Memory B cell (primary cell): Measurements from ENCODE around the gene MST1R.
"Not testable (repeated sequence)": the region's sequence is repeated elsewhere in the genome, so short reads cannot be mapped to it uniquely, and the experiment has no call there.

Source experiments
- ATAC-seq: fragments of 150-1000 bp; cut with Tn5 transposase; 2 replicates; pipeline ENCODE4 v1.10.0; 2021; ENCODE audit warnings: low read depth, mild to moderate bottlenecking, moderate library complexity
- DNase-seq, 2 donors: peaks; one replicate each; pipeline ENCODE4 v3.0.0; 2022; ENCODE audit warnings: low spot score in 2 of 2
- H3K27ac Mint-ChIP-seq: one replicate; pipeline ENCODE4 v1.8.0; 2022; ENCODE audit warnings: mild to moderate bottlenecking, moderate library complexity, mixed read lengths
- H3K27me3 Mint-ChIP-seq: one replicate; pipeline ENCODE4 v1.8.0; 2022; ENCODE audit warnings: mixed read lengths
- H3K36me3 Mint-ChIP-seq: one replicate; pipeline ENCODE4 v1.8.0; 2022; ENCODE audit warnings: mild to moderate bottlenecking, mixed read lengths
- H3K4me1 Mint-ChIP-seq: one replicate; pipeline ENCODE4 v1.8.0; 2022; ENCODE audit warnings: mixed read lengths
- H3K4me3 Mint-ChIP-seq: one replicate; pipeline ENCODE4 v1.8.0; 2022; ENCODE audit warnings: mild to moderate bottlenecking, moderate library complexity, mixed read lengths
- H3K9me3 Mint-ChIP-seq: one replicate; pipeline ENCODE4 v1.8.0; 2022; ENCODE audit warnings: mixed read lengths

MST1R gene

DNA sequence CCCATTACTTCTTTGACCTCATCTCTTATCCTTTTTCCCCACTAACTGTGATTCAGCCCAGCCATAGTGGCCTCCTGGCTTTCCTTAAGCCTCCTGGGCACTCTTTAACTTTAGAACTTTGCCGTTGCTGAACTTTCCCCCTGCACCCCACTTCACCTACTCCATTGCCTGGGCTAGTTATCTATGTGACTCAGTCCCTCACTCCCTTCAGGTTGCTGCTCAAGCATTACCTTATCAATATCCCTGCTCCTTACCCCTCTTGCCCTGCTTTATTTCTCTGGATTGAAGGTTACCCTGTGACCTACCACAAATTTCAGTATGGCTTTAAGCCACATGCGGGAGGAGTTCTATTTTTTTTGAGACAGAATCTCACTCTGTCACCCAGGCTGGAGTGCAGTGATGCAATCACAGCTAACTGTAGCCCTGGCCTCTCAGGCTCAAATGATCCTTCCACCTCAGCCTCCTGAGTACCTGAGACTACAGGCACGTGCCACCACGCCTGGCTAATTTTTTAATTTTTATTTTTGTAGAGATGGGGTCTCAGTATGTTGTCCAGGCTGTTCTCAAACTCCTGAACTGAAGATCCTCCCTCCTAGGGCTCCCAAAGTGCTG is 22.6 kb upstream of the MST1R start:
- Mint-ChIP-seq H3K27me3 (no peaks in the 10 kb centered on the region), H3K4me3 (no peak overlapping the region), H3K36me3 (peaks cover 6% of the 10 kb centered on the region), H3K9me3 (no peaks in the 10 kb centered on the region), H3K4me1 (peaks cover 8% of the 10 kb centered on the region), H3K27ac (no peak overlapping the region)
- ATAC-seq: no peak
- DNase-seq: no peak

DNA sequence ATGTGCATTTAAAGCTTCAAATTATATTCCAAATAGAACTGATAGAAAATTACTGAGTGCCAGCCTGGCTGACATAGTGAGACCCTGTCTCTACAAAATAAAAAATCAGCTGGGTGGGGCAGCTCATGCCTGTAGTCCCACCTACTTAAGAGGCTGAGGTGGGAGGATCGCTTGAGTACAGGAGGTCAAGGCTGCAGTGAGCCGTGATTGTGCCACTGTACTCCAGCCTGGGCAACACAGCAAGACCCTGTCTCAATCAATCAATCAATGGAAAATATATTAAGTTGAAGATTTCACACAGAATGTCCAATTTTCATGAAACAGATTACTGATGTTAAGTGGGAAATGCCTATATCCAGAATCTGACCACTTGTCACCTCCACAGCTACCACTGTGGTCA is 21.8 kb upstream of the MST1R start:
- peaks cover 6% of the 10 kb centered on the region for H3K36me3 Mint-ChIP-seq

DNA sequence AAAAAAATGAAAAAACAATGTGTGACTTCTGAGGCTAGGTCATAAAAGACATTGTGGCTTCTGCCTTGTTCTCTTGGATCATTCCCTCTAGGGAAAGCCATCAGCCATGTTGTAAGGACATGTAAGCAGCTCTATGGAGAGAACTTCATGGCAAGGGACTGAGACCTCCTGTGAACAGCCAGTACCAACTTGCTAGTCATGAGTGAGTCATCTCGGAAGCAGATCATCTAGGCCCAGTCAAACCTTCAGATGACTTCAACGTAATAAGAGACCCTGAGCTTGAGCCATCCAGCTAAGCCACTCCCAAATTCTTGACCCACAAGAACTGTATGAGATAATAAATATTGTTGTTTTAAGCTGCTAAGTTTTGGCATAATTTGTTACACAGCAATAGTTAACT is 21.0 kb upstream of the MST1R start:
- no peak overlapping the region for H3K4me3 Mint-ChIP-seq
- no peak for ATAC-seq
- H3K27ac Mint-ChIP-seq: no peak overlapping the region
- H3K4me1 Mint-ChIP-seq: peaks cover 5% of the 10 kb centered on the region
- H3K27me3 Mint-ChIP-seq: no peaks in the 10 kb centered on the region
- H3K36me3 Mint-ChIP-seq: peaks cover 8% of the 10 kb centered on the region
- no peak for DNase-seq
- H3K9me3 Mint-ChIP-seq: no peaks in the 10 kb centered on the region

More for the DNA sequence above, 21.8 kb upstream of the MST1R start:
- Mint-ChIP-seq H3K9me3 (no peaks in the 10 kb centered on the region), H3K27ac (no peak overlapping the region), H3K4me3 (no peak overlapping the region), H3K4me1 (peaks cover 8% of the 10 kb centered on the region), H3K27me3 (no peaks in the 10 kb centered on the region)
- DNase-seq (no peak), ATAC-seq (no peak)

DNA sequence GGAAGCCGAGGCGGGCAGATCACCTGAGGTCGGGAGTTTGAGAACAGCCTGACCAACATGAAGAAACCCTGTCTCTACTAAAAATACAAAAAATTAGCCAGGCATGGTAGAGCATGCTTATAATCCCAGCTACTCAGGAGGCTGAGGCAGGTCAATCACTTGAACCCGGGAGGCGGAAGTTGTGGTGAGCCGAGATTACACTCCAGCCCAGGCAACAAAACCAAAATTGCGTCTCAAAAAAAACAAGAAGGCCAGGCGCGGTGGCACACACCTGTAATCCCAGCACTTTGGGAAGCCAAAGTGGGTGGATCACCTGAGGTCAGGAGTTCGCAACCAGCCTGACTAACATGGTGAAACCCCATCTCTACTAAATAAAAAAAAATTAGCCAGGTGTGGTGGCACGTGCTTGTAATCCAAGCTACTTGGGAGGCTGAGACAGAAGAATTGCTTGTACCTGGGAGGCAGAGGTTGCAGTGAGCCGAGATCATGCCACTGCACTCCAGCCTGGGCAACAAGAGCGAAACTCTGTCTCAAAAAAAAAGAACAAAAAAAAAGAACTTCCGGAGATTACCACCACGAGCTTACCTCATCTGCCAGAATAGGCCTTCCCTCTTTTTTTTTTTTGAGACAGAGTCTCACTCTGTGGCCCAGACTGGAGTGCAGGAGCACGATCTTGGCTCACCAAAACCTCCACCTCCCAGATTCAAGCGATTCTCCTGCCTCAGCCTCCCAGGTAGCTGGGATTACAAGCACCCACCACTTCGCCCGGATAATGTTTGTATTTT is 14.3 kb upstream of the MST1R start:
- H3K4me1 Mint-ChIP-seq, H3K4me3 Mint-ChIP-seq, H3K9me3 Mint-ChIP-seq, H3K36me3 Mint-ChIP-seq, H3K27me3 Mint-ChIP-seq, DNase-seq, ATAC-seq, H3K27ac Mint-ChIP-seq: not testable (repeated sequence)

DNA sequence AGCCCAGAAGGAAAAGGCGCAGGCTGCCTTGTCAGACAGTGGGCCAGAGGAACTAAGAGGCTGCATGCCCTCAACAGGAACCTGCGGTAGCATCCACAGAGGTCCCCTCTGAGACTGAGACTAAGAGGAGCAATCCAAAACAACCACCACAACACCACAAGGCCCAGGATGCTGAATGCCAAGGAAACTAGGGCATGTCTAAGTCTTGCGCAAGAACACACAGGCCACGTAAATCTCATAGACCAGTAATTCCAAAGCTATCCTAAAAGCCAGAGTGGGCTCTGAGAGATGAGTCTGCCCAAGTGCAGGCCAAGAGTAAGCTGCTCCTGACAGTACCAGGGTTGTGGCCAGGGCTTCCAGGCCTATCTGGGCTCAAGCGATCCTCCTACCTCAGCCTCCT is 13.0 kb upstream of the MST1R start:
- Mint-ChIP-seq H3K27me3 (no peaks in the 10 kb centered on the region), H3K36me3 (peaks cover 14% of the 10 kb centered on the region), H3K4me1 (peaks cover 3% of the 10 kb centered on the region), H3K4me3 (no peak overlapping the region), H3K27ac (no peak overlapping the region), H3K9me3 (no peaks in the 10 kb centered on the region)
- ATAC-seq (no peak), DNase-seq (no peak)

DNA sequence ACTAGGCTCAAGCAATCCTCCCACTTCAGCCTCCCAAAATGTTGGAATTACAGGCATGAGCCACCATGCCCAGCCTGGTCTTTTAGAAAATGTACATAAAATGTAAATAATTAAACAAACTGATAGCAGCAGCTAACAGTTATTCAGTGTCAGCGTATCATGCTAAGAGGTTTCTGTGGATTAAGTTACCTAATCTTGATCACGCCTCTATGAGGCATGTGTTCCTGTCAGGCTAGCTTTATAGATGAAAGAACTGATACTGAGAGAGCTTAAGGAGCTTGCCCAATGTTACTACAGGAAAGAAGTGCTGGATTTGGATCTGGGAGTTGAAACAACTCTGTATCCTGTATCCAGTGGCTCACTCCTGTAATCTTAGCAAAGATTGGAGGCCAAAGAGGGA is 11.2 kb upstream of the MST1R start:
- DNase-seq (no peak), ATAC-seq (no peak)
- peaks cover 18% of the 10 kb centered on the region for H3K36me3 Mint-ChIP-seq
- no peaks in the 10 kb centered on the region for H3K27me3 Mint-ChIP-seq
- H3K4me3 Mint-ChIP-seq: no peak overlapping the region
- H3K9me3 Mint-ChIP-seq: no peaks in the 10 kb centered on the region
- H3K27ac Mint-ChIP-seq: no peak overlapping the region
- H3K4me1 Mint-ChIP-seq: peaks cover 3% of the 10 kb centered on the region

DNA sequence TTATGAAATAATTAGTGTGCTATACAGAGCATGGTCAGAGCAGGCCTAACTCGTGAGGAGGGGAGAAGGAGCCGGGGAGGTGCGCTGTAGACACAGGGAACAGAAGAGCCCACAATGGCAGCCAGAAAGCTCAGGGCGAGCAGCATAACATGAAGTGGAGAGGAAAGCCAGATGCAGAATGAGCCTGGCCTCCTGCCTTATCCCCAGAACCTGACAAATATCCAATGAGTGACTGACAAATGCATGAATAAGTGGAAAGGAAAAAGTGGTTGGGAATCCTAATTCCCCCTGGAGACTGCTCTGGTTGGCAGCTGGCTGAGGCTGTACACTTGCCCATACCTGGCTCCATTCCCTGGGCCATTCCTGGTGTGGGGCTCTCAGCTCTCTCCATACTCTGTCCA is 9.2 kb upstream of the MST1R start:
- no peak overlapping the region for H3K27ac Mint-ChIP-seq
- H3K4me1 Mint-ChIP-seq: no peaks in the 10 kb centered on the region
- DNase-seq (no peak), ATAC-seq (no peak)
- no peak overlapping the region for H3K4me3 Mint-ChIP-seq
- no peaks in the 10 kb centered on the region for H3K27me3 Mint-ChIP-seq
- no peaks in the 10 kb centered on the region for H3K9me3 Mint-ChIP-seq
- H3K36me3 Mint-ChIP-seq: peaks cover 17% of the 10 kb centered on the region

DNA sequence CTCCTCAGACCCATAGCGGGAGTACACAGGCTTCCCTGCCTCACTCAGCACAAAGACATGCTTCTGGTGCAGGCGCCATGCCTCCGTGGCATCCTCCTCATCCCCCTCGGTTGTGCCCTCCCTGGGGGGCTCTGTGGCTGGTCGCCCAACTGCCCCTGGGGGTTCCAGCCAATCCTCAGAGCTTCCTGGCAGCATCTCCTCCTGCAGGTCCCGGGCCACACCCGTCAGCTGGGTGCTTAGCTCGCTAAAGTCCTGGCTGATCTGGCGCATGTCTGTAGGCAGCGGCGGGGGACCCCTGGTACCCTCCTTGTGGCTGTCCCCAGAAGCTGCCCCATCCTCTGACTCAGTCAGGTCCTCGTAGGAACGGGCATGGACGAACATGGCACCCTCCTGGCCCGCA is 7.9 kb upstream of the MST1R start:
- H3K4me3 Mint-ChIP-seq: no peak overlapping the region
- H3K27ac Mint-ChIP-seq: no peak overlapping the region
- no peaks in the 10 kb centered on the region for H3K27me3 Mint-ChIP-seq

DNA sequence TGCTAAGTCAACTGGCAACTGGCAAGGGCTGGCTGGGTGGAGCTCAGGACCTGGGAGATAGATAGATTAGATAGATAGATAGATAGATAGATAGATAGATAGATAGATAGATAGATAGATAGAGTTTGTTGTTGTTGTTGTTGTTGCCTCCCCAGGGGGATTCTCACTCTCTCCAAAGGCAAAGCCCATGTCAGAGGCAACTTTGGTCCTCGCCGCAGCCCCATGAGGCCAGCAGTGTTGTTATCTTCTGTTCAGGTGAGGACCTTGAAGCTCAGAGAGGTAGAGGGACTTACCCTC is 7.4 kb upstream of the MST1R start:
- ATAC-seq: no peak
- H3K4me3 Mint-ChIP-seq: no peak overlapping the region
- H3K27me3 Mint-ChIP-seq: no peaks in the 10 kb centered on the region
- peaks cover 6% of the 10 kb centered on the region for H3K4me1 Mint-ChIP-seq
- H3K27ac Mint-ChIP-seq: no peak overlapping the region
- no peaks in the 10 kb centered on the region for H3K9me3 Mint-ChIP-seq
- DNase-seq: no peak
- peaks cover 14% of the 10 kb centered on the region for H3K36me3 Mint-ChIP-seq

More for the DNA sequence above, 7.9 kb upstream of the MST1R start:
- Mint-ChIP-seq H3K4me1 (peaks cover 5% of the 10 kb centered on the region), H3K9me3 (no peaks in the 10 kb centered on the region), H3K36me3 (peaks cover 14% of the 10 kb centered on the region)
- ATAC-seq (no peak), DNase-seq (no peak)

DNA sequence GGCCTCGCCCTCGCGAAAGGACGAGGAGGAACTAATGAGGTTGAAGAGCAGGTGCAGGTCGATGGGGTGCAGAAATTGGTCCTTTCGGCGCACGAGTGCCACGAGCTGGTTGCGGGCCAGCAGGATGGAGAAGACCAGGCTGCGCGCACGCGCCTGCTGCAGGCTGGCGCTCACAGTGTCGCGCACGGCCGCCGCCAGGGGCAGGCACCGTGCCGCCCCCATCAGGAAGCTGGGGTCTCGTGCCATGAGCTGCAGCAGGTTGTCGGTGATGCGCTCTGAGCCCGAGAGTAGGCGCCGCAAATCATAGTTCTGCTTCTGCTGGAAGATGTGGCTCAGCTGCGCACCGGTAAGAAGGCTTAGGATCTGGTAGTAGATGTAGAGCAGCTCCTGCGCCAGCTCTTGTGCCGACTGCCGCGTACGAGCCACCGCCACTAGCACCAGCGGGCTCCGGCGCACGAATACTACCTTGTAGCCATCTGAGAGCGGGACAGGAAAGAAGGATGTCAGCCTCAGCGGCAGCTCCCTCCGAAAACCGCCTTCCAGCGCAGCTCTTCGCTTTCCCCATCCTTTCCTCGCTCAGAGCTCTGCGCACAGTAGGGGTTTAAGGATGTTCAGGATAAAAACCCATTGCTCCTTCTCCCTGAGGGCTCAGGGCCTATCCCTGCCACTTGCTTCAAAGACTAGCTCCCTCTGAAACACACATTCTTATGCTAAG is 6.9 kb upstream of the MST1R start:
- no peak for DNase-seq
- Mint-ChIP-seq H3K9me3 (no peaks in the 10 kb centered on the region), H3K4me3 (no peak overlapping the region), H3K27ac (no peak overlapping the region), H3K27me3 (no peaks in the 10 kb centered on the region), H3K4me1 (peaks cover 10% of the 10 kb centered on the region), H3K36me3 (peaks cover 14% of the 10 kb centered on the region)
- ATAC-seq: no peak

DNA sequence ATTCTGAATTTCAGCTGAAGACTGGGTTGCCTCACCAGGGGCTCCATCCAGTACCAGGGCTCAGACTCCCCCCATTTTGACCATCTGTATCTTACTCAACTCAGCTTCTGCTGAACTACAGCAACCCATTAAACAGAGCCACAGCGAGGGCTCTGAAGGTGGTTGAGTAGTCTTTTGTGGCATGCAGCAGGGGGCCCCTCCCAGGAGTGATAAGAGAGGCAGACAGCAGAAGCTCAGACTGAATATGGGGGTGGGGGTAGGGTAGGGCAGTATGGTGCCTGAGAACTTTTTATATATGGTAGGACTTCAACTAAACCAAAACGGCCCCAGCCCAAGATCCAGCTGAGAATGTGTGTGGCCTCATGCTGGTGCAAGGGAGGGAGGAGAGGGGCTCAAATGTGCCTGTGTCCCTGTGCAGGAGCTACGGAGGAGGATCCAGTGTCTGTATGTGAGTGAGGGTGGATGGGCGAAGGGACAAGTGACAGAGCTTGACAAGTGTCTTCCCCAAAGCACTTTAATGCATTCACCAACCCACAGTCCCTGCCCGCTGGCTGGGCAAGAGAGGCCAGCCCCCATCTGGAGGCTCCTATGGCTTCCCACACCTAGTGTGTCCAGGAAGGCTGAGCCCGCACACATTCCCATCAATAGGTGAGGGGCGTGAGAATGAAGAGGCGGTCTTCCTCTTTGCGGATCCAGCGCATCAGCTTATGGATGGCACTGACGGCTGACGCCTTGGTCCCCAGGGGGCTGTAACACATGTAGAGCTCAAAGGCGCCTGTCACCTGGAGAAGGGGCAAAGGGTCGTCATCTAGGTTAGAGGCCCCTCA is 4.9 kb upstream of the MST1R start:
- DNase-seq (no peak), ATAC-seq (no peak)
- peaks cover 18% of the 10 kb centered on the region for H3K4me1 Mint-ChIP-seq
- peaks cover 14% of the 10 kb centered on the region for H3K36me3 Mint-ChIP-seq
- no peaks in the 10 kb centered on the region for H3K27me3 Mint-ChIP-seq
- H3K4me3 Mint-ChIP-seq: no peak overlapping the region
- no peak overlapping the region for H3K27ac Mint-ChIP-seq
- H3K9me3 Mint-ChIP-seq: no peaks in the 10 kb centered on the region

DNA sequence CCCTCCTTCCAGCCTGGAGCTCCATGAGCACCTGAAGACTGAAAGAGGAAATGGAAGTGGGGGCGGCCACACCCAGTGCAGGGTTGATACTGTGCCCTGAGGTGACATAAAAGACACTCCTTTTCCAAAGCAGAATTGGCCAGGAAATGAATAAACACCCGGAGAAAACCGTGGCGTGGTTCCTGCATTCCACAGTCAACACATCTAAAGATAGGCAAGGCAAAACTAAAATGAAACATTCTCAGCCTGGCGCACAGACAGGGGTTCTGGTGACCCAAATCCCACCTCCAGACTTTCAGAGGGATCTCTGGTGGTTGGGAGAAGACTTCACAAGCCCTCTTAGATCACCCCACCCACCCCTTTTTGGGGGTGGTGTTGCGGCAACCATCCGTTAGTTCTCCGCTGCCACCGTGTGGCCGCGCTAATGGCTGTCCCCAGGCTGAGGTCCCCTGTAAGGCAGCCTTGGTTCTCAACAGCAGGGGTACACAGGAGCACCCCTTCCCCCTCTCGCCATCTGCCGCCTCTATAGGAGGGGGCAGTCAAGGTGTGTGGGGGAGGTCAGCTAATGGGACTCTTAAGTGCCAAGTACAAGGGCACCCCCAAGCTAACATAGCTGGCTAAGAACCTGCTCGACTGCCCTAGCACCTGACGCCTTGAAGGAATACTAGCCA is 2.5 kb upstream of the MST1R start:
- Mint-ChIP-seq H3K36me3 (peaks cover 7% of the 10 kb centered on the region), H3K27me3 (no peaks in the 10 kb centered on the region), H3K27ac (peak overlapping the region; percentile 83), H3K9me3 (no peaks in the 10 kb centered on the region), H3K4me1 (peaks cover 18% of the 10 kb centered on the region), H3K4me3 (peak overlapping the region; percentile 63)
- DNase-seq: peak; percentile 27 to 41
- ATAC-seq: peak; percentile 41

DNA sequence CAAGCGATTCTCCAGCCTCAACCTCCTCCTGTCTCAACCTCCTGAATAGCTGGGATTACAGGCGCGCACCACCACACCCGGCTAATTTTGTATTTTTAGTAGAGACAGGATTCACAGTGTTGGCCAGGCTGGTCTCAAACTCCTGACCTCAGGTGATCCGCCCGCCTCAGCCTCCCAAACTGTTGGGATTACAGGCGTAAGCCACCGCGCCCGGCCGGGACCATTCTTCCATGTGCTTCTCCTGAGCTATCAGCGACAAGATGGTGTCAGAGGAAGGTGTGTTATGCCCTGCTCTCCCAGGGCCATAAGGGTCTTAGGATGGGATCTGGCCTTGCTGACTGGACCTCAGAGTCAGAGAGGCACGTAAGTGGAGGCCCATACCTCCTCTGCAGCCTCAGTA is 775 bp upstream of the MST1R start:
- H3K9me3 Mint-ChIP-seq, ATAC-seq, H3K27me3 Mint-ChIP-seq, H3K36me3 Mint-ChIP-seq, DNase-seq: not testable (repeated sequence)
- H3K27ac Mint-ChIP-seq: peak overlapping the region; percentile 90
- peak overlapping the region; percentile 8 for H3K4me3 Mint-ChIP-seq
- peaks cover 18% of the 10 kb centered on the region for H3K4me1 Mint-ChIP-seq
